ENCODE results near the gene RAP1A.

The RAP1A gene

DNA sequence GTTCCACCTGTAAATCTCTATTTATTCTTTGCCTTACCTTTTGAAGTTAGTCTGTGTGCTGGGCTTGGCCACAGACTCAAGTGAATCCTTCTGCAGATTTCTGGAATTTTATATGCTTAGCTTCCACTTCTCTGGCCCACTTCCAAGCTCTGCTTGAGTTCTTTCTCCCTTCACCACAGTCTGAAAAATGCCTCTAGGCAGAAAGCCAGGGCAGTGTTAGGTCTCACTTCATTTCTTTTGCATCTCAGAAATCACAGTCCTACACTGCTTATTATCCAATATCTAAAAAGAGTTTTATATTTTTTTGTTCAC lies 70.7 kb downstream of the RAP1A start:
- TF ChIP-seq, protein P1, sequence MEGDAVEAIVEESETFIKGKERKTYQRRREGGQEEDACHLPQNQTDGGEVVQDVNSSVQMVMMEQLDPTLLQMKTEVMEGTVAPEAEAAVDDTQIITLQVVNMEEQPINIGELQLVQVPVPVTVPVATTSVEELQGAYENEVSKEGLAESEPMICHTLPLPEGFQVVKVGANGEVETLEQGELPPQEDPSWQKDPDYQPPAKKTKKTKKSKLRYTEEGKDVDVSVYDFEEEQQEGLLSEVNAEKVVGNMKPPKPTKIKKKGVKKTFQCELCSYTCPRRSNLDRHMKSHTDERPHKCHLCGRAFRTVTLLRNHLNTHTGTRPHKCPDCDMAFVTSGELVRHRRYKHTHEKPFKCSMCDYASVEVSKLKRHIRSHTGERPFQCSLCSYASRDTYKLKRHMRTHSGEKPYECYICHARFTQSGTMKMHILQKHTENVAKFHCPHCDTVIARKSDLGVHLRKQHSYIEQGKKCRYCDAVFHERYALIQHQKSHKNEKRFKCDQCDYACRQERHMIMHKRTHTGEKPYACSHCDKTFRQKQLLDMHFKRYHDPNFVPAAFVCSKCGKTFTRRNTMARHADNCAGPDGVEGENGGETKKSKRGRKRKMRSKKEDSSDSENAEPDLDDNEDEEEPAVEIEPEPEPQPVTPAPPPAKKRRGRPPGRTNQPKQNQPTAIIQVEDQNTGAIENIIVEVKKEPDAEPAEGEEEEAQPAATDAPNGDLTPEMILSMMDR (IDR thresholded peaks at IDR 0.05; ENCODE audit: insufficient read depth, missing control alignments) = no peak
- DNase-seq (ENCODE audit: insufficient read length, low spot score) = no peak
- FAIRE-seq = no peak

DNA sequence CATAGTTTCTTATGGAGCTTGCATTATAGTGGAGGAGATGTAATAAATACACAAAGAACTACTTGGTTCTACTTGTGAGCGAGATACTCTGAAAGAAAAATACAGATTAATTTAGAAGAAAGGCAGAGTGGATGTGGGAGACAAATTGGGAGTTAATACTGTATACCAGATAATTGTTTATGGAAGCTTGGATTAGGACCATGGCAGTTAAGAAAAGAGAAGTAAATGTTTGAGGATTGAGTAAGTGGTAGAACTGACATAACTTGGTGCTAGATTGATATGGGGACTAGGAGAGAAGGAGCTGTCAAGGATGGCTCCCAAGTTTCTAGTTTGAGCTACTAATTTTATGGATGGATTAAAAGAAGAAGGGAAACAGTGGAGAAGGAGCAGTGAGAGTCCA lies 72.3 kb downstream of the RAP1A start:
- FAIRE-seq (no peak), DNase-seq (ENCODE audit: insufficient read length, low spot score) (no peak)
- TF ChIP-seq, protein P1 (IDR thresholded peaks at IDR 0.05; ENCODE audit: insufficient read depth, missing control alignments) = no peak

DNA sequence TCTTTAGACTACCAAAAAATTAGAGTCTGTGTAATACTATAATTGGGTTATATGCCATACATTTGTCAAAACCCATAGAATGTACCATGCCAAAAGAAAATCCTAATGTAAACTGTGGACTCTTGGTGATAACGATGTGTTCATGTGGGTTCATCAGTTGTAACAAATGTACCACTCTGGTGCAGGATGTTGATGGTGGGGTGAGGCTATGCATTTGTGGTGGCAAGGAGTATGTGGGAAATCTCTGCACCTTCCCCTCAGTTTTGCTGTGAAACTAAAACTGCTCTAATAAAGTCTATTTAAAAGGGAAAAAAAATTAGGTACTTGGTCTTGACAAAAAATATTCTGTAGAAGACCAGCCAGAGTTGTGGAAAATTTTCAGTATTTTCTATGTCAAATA lies 76.2 kb downstream of the RAP1A start:
- FAIRE-seq = no peak
- TF ChIP-seq, protein P1 (IDR thresholded peaks at IDR 0.05; ENCODE audit: insufficient read depth, missing control alignments) = no peak

DNA sequence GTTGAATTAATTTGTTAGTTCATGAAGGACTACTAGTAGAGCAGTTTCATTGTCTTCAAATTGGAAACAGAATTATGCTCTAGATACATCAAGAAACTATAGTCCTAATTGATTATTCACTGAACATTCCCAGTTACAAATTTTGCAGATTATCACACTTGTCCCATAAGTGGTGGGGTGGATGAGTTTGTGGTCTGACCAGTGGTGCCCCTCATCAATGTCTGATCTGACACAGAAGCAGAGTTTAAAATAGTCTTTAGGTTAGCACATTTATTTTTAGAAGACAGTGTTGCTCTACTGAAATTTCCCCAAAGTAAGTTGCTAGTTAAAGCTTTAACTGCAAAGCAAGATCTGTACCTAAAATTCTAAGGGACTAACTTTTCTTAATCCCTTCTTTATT lies 76.7 kb downstream of the RAP1A start:
- FAIRE-seq = no peak
- TF ChIP-seq, protein P1 (IDR thresholded peaks at IDR 0.05; ENCODE audit: insufficient read depth, missing control alignments) = no peak

More for the DNA sequence above, 76.2 kb downstream of the RAP1A start:
- DNase-seq (ENCODE audit: insufficient read length, low spot score) = no peak

DNA sequence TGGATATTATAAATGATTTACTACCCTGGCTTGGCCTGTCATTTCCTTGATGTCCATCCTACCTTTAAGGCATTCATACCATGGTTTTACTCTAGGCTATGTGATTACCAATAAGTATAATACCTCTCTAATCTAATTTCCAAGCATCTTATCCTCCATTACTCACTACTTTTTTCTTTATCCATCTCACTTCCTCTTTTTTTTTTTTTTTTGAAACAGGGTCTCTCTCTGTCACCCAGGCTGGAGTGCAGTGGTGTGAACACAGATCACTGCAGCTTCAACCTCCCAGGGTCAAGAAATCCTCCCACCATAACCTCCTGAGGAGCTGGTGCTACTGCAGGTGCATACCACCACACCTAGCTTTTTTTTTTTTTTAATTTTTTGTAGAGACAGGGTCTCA lies 79.7 kb downstream of the RAP1A start:
- no peak for FAIRE-seq
- TF ChIP-seq, protein P1 (IDR thresholded peaks at IDR 0.05; ENCODE audit: insufficient read depth, missing control alignments) = no peak

More for the DNA sequence above, 76.7 kb downstream of the RAP1A start:
- DNase-seq (ENCODE audit: insufficient read length, low spot score) = no peak

DNA sequence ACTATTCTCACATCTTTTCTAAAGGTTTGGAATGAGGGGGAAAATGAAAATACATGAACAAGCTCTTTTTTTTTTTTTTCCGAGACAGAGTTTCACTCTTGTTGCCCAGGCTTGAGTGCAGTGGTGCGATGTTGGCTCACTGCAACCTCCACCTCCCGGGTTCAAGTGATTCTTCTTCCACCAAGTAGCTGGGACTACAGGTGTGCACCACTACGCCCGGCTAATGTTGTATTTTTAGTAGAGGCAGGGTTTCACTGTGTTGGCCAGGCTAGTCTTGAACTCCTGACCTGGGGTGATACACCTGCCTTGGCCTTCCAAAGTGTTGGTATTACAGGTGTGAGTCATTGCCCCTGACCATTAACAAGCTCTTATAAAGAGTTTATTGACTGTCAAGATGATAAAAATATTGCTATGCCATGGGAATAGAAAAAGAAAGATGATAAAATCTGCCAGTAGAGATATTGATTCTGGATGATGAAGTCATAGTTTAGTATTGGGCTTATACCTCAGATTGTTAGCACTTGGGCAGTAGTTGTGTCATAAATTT lies 83.0 kb downstream of the RAP1A start:
- DNase-seq (ENCODE audit: insufficient read length, low spot score) = no peak
- TF ChIP-seq, protein P1 (IDR thresholded peaks at IDR 0.05; ENCODE audit: insufficient read depth, missing control alignments) = no peak
- FAIRE-seq = no peak

More for the DNA sequence above, 79.7 kb downstream of the RAP1A start:
- no peak for DNase-seq (ENCODE audit: insufficient read length, low spot score)

DNA sequence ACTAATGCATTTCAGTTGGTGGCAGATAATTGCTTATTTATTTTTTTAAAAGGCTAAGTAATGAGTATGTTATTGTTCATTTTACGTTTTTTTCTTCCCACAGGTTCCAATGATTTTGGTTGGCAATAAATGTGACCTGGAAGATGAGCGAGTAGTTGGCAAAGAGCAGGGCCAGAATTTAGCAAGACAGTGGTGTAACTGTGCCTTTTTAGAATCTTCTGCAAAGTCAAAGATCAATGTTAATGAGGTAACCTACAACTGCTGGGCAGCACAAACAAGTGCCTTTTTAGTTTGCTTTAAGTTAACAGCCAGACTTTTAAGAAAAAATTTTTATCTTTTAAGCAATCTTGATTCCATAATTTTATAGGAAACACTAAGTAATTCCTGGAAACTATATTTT lies 84.7 kb downstream of the RAP1A start:
- DNase-seq (ENCODE audit: insufficient read length, low spot score) (no peak), FAIRE-seq (no peak)
- TF ChIP-seq, protein P1 (IDR thresholded peaks at IDR 0.05; ENCODE audit: insufficient read depth, missing control alignments) = no peak
